ENCODE results near the gene TNNI2.

DNA sequence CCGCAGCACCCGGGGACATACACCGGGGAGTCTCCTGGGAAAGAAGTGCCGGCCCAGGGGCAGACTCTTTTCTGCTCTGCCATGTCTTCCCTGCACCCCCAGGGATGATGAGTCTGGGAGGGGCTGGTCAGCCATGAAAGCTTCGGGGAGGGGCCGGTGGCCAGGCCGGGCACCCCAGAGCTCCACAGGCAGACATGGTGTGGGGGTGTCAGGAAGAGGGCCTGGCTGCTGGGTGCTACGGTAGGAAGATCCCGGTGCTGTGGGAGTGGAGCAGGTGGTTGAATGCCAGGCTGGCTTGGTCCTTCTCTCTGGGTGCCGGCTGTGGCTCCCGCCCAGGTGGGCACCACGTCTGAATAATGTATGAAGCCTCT, 31.5 kb downstream of the TNNI2 start:
- TF ChIP-seq, protein P1, sequence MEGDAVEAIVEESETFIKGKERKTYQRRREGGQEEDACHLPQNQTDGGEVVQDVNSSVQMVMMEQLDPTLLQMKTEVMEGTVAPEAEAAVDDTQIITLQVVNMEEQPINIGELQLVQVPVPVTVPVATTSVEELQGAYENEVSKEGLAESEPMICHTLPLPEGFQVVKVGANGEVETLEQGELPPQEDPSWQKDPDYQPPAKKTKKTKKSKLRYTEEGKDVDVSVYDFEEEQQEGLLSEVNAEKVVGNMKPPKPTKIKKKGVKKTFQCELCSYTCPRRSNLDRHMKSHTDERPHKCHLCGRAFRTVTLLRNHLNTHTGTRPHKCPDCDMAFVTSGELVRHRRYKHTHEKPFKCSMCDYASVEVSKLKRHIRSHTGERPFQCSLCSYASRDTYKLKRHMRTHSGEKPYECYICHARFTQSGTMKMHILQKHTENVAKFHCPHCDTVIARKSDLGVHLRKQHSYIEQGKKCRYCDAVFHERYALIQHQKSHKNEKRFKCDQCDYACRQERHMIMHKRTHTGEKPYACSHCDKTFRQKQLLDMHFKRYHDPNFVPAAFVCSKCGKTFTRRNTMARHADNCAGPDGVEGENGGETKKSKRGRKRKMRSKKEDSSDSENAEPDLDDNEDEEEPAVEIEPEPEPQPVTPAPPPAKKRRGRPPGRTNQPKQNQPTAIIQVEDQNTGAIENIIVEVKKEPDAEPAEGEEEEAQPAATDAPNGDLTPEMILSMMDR (IDR thresholded peaks at IDR 0.05; ENCODE audit: low read length): no peak
- TF ChIP-seq EZH2phosphoT487 (IDR thresholded peaks at IDR 0.05; ENCODE audit: low read length): no peak
- no peak for TF ChIP-seq EZH2 (optimal IDR thresholded peaks at IDR 0.05; ENCODE audit: low read depth, low read length)
